ENCODE results near the gene LCOR. TPM values are rescaled to one million over a fixed set of nuclear protein-coding genes. Genes with fewer than 3 reads are reported as not detected.
"Not testable (repeated sequence)": the region's sequence is repeated elsewhere in the genome, so short reads cannot be mapped to it uniquely, and the experiment has no call there.

The LCOR gene
- total and polyA plus RNA-seq, 8 donors = 4.5 to 34.2 (median 19.5) TPM

- 89 to 96% methylated on average over 3 of the region's 3 CpGs for WGBS, 2 donors
- H3K36me3 ChIP-seq = no peaks in the 10 kb centered on the region
- no peaks in the 10 kb centered on the region for H3K9me3 ChIP-seq
- FAIRE-seq (no peak), ATAC-seq (no peak), DNase-seq (no peak)
- H3K4me3 ChIP-seq = no peak overlapping the region
- intact Hi-C loops (cut with DNase I) = loop anchor here in 1 of 3 donors (5.0 kb wide), 1 partner anchor 262 kb away; no protein-coding TSS in a partner anchor
- H3K27me3 ChIP-seq = no peaks in the 10 kb centered on the region
- H3K4me1 ChIP-seq = peaks cover 2 to 9% (median 5%) of the 10 kb centered on the region in 3 donors
- H3K27ac ChIP-seq = no peak overlapping the region
- TF ChIP-seq CTCF (IDR thresholded peaks at IDR 0.05) = no peak
Observed at GRCh38 chr10:97028832-97029178, 196.7 kb downstream of the LCOR start.

GRCh38 chr10:97029271-97029670 is 197.2 kb downstream of the LCOR start:
- 65 to 72% methylated on average over 3 of the region's 3 CpGs for WGBS, 2 donors
- ATAC-seq = no peak

GRCh38 chr10:97030894-97031293 is 198.8 kb downstream of the LCOR start:
- H3K27me3 ChIP-seq = no peaks in the 10 kb centered on the region
- DNase-seq = no peak
- H3K27ac ChIP-seq = no peak overlapping the region
- no peak for TF ChIP-seq CTCF (IDR thresholded peaks at IDR 0.05)
- no peak for FAIRE-seq
- WGBS, 2 donors = 63 to 68% methylated on average over 6 of the region's 6 CpGs
- no peaks in the 10 kb centered on the region for H3K4me1 ChIP-seq
- H3K9me3 ChIP-seq = no peaks in the 10 kb centered on the region
- H3K4me3 ChIP-seq = no peak overlapping the region
- intact Hi-C loops (cut with DNase I) = no loop called here
- H3K36me3 ChIP-seq = no peaks in the 10 kb centered on the region
- ATAC-seq = no peak

More at GRCh38 chr10:97029271-97029670, 197.2 kb downstream of the LCOR start:
- H3K36me3 ChIP-seq = no peaks in the 10 kb centered on the region
- intact Hi-C loops (cut with DNase I) = loop anchor here in 1 of 3 donors (5.0 kb wide), 1 partner anchor 262 kb away; no protein-coding TSS in a partner anchor
- FAIRE-seq = no peak
- DNase-seq = no peak
- no peaks in the 10 kb centered on the region for H3K9me3 ChIP-seq
- H3K4me1 ChIP-seq = peaks cover 0 to 5% (median 4%) of the 10 kb centered on the region in 3 donors
- no peak for TF ChIP-seq CTCF (IDR thresholded peaks at IDR 0.05)
- H3K27ac ChIP-seq = no peak overlapping the region
- no peaks in the 10 kb centered on the region for H3K27me3 ChIP-seq
- no peak overlapping the region for H3K4me3 ChIP-seq

- Histone ChIP-seq H3K9me3 (no peaks in the 10 kb centered on the region), H3K36me3 (no peaks in the 10 kb centered on the region), H3K27me3 (no peaks in the 10 kb centered on the region), H3K4me3 (no peak overlapping the region), H3K27ac (no peak overlapping the region), H3K4me1 (no peaks in the 10 kb centered on the region)
- 79 to 82% methylated on average over 11 of the region's 11 CpGs for WGBS, 2 donors
- DNase-seq (no peak), ATAC-seq (no peak), FAIRE-seq (no peak)
- intact Hi-C loops (cut with DNase I) = no loop called here
- no peak for TF ChIP-seq CTCF (IDR thresholded peaks at IDR 0.05)
Observed at GRCh38 chr10:97031459-97031858, 199.4 kb downstream of the LCOR start.

GRCh38 chr10:97032624-97033023 is 200.5 kb downstream of the LCOR start:
- Histone ChIP-seq H3K4me1 (no peaks in the 10 kb centered on the region), H3K4me3 (no peak overlapping the region), H3K27ac (no peak overlapping the region), H3K36me3 (no peaks in the 10 kb centered on the region), H3K27me3 (no peaks in the 10 kb centered on the region), H3K9me3 (no peaks in the 10 kb centered on the region)
- TF ChIP-seq CTCF (IDR thresholded peaks at IDR 0.05) = no peak
- 62 to 64% methylated on average over 7 of the region's 7 CpGs for WGBS, 2 donors
- ATAC-seq (no peak), FAIRE-seq (no peak), DNase-seq (no peak)
- intact Hi-C loops (cut with DNase I) = no loop called here

GRCh38 chr10:97033841-97034240 is 201.7 kb downstream of the LCOR start:
- H3K4me1 ChIP-seq; H3K36me3 ChIP-seq; H3K4me3 ChIP-seq; H3K9me3 ChIP-seq; DNase-seq; ATAC-seq; H3K27ac ChIP-seq; intact Hi-C loops (cut with DNase I); FAIRE-seq; H3K27me3 ChIP-seq: not testable (repeated sequence)
- WGBS, 2 donors = 82 to 95% methylated on average over 9 of the region's 9 CpGs
